SH-SY5Y (cell line): Measurements from ENCODE around the gene HTR3B.

Experiments used
- GATA2 ChIP-seq: IDR thresholded peaks from 2 replicates; pipeline ENCODE4 v1.6.1; 2011; ENCODE audit warnings: mild to moderate bottlenecking, low read depth, low read length
- GATA3 ChIP-seq: IDR thresholded peaks from 2 replicates; pipeline ENCODE4 v1.6.1; 2011; ENCODE audit warnings: low read depth, mild to moderate bottlenecking, low read length, moderate library complexity

GRCh38 chr11:113865873-113866272, 38.7 kb upstream of the HTR3B start:
- TF ChIP-seq GATA2 = no peak
- no peak for TF ChIP-seq GATA3
